Nephron (organoid): ENCODE results near the gene SOD1.
"Not testable (repeated sequence)": the region's sequence is repeated elsewhere in the genome, so short reads cannot be mapped to it uniquely, and the experiment has no call there.

Experiments used
- H3K27ac Mint-ChIP-seq, 3 experiments: 2 replicates each; pipeline ENCODE4 v1.8.0; 2020; ENCODE audit warnings: mixed read lengths in 3 of 3, mild to moderate bottlenecking in 2 of 3, moderate library complexity in 1 of 3
- H3K27me3 Mint-ChIP-seq: 2 replicates; pipeline ENCODE4 v1.8.0; 2021; ENCODE audit warnings: low read depth, mild to moderate bottlenecking, moderate library complexity, mixed read lengths
- H3K36me3 Mint-ChIP-seq: 2 replicates; pipeline ENCODE4 v1.8.0; 2020; ENCODE audit warnings: low read depth, mixed read lengths
- H3K4me1 Mint-ChIP-seq: 2 replicates; pipeline ENCODE4 v1.8.0; 2020; ENCODE audit warnings: mixed read lengths
- H3K4me3 Mint-ChIP-seq, 3 experiments: 2 replicates each; pipeline ENCODE4 v1.8.0; 2020; ENCODE audit warnings: mild to moderate bottlenecking in 3 of 3, mixed read lengths in 3 of 3, moderate library complexity in 2 of 3
- H3K9me3 Mint-ChIP-seq: 2 replicates; pipeline ENCODE4 v1.8.0; 2020; ENCODE audit warnings: mixed read lengths
- CTCF ChIP-seq, 3 experiments: fragments of 200-600 bp; sonication (generic); IDR thresholded peaks; one replicate each; pipeline ENCODE4 v1.5.0; 2021; ENCODE audit warnings: antibody characterized with exemption in 3 of 3; ENCODE audit not compliant: unreplicated experiment in 3 of 3

Gene SOD1

DNA sequence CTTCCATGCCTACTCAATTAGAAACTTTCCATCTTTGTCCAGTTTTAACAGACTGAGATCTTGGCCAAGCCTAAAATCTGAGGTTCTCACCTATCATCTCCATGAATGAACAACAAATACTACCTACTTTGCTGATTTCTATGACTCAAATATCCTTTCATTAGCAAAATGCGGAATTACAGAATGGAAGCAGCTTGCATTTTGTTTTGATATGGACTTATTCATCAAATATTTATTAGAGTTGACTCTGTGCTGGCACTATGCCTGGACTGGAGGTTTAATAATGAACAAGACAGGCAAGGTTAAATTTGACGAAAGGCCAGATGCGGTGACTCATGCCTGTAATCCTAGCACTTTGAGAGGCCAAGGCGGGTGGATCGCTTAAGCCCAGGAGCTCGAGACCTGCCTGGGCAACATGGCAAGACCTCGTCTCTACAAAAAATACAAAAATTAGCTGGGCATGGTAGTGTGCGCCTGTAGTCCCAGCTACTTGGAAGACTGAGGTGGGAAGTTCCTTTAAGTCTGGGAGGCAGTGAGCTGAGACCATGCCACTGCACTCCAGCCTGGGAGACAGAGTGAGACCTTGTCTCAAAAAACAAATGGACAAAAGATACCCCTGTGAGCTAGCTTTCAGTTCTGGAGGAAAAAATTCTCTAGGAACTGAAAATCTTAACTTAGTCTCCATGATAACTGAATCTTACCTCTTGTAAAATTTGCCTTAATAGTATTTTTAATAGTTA, 29.4 kb upstream of the SOD1 start:
- no peak for TF ChIP-seq CTCF (IDR thresholded peaks at IDR 0.05; ENCODE audit: unreplicated experiment in 3 of 3)
- Mint-ChIP-seq H3K4me3 (no peak overlapping the region), H3K27ac (peak overlapping the region in 2 of 3 experiments; percentile 5 to 33), H3K9me3 (peaks cover under 1% of the 10 kb centered on the region), H3K36me3 (no peaks in the 10 kb centered on the region), H3K4me1 (peaks cover 7% of the 10 kb centered on the region), H3K27me3 (peaks cover 3% of the 10 kb centered on the region)

- H3K27me3 Mint-ChIP-seq, H3K27ac Mint-ChIP-seq, H3K36me3 Mint-ChIP-seq, H3K9me3 Mint-ChIP-seq, H3K4me3 Mint-ChIP-seq, H3K4me1 Mint-ChIP-seq: not testable (repeated sequence)
Observed at GRCh38 chr21:31631881-31632280, 27.6 kb upstream of the SOD1 start.

GRCh38 chr21:31634993-31635392, 24.5 kb upstream of the SOD1 start:
- H3K4me3 Mint-ChIP-seq, result no peak overlapping the region
- H3K27me3 Mint-ChIP-seq, result peaks cover 3% of the 10 kb centered on the region
- no peak overlapping the region for H3K27ac Mint-ChIP-seq
- no peak for TF ChIP-seq CTCF (IDR thresholded peaks at IDR 0.05; ENCODE audit: unreplicated experiment in 3 of 3)
- H3K9me3 Mint-ChIP-seq, result peaks cover 17% of the 10 kb centered on the region
- H3K36me3 Mint-ChIP-seq, result peaks cover 4% of the 10 kb centered on the region
- peaks cover 3% of the 10 kb centered on the region for H3K4me1 Mint-ChIP-seq

DNA sequence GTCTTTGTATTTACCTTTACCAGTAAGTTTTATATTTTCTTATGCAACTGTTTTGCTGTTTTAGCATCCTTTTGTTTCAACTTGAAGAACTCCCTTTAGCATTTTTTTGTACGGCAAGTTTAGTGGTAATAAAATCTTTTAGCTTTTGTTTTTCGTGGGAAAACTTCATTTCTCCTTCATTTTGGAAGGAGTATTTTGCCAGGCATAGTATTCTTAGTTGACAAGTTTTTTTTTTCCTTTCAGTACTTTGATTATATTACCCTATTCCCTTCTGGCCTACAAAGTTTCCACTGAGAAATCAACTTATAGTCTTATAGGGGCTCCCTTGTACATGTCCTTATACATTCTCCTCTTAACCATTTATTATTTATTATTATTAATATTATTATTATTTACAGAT, 22.6 kb upstream of the SOD1 start:
- H3K27ac Mint-ChIP-seq, result no peak overlapping the region
- H3K9me3 Mint-ChIP-seq, result peaks cover 19% of the 10 kb centered on the region

GRCh38 chr21:31641416-31641922, 18.0 kb upstream of the SOD1 start:
- Mint-ChIP-seq H3K9me3 (peaks cover 15% of the 10 kb centered on the region), H3K4me3 (no peak overlapping the region), H3K4me1 (no peaks in the 10 kb centered on the region), H3K36me3 (peaks cover 4% of the 10 kb centered on the region), H3K27ac (no peak overlapping the region), H3K27me3 (no peaks in the 10 kb centered on the region)
- no peak for TF ChIP-seq CTCF (IDR thresholded peaks at IDR 0.05; ENCODE audit: unreplicated experiment in 3 of 3)

More for the DNA sequence above, 22.6 kb upstream of the SOD1 start:
- no peak for TF ChIP-seq CTCF (IDR thresholded peaks at IDR 0.05; ENCODE audit: unreplicated experiment in 3 of 3)
- H3K4me1 Mint-ChIP-seq, result no peaks in the 10 kb centered on the region
- peaks cover 3% of the 10 kb centered on the region for H3K27me3 Mint-ChIP-seq
- H3K36me3 Mint-ChIP-seq, result peaks cover 4% of the 10 kb centered on the region
- H3K4me3 Mint-ChIP-seq, result no peak overlapping the region

- peaks cover 7% of the 10 kb centered on the region for H3K9me3 Mint-ChIP-seq
- no peak overlapping the region for H3K4me3 Mint-ChIP-seq
- no peak for TF ChIP-seq CTCF (IDR thresholded peaks at IDR 0.05; ENCODE audit: unreplicated experiment in 3 of 3)
- peaks cover 2% of the 10 kb centered on the region for H3K36me3 Mint-ChIP-seq
- no peaks in the 10 kb centered on the region for H3K27me3 Mint-ChIP-seq
- H3K27ac Mint-ChIP-seq, result no peak overlapping the region
- H3K4me1 Mint-ChIP-seq, result no peaks in the 10 kb centered on the region
Observed at GRCh38 chr21:31644643-31645042, 14.8 kb upstream of the SOD1 start.
